Left lung (tissue), 10 donors: ENCODE data around the gene PLEKHA4. TPM values are rescaled to one million over a fixed set of nuclear protein-coding genes. Genes with fewer than 3 reads are reported as not detected.
"Not testable (repeated sequence)": the region's sequence is repeated elsewhere in the genome, so short reads cannot be mapped to it uniquely, and the experiment has no call there.

ENCODE experiments used
- ATAC-seq: fragments of 200-7000 bp; cut with Tn5 transposase; one replicate; pipeline ENCODE4 v1.9.1; 2020; ENCODE audit warnings: moderate library complexity
- DNase-seq, 4 donors: peaks; one replicate each; pipeline ENCODE4 v3.0.0-alpha.2; 2013 to 2020
- H3K27ac ChIP-seq, 2 donors: fragments of 200-600 bp; sonication (generic) in 1 of 2; one replicate each; pipeline versions ENCODE4 v1.5.0 to v1.8.0; 2020 to 2021
- H3K27me3 ChIP-seq, 2 donors: fragments of 200-600 bp; sonication (generic) in 1 of 2; one replicate each; pipeline versions ENCODE4 v1.5.0 to v1.8.0; 2020 to 2021
- H3K36me3 ChIP-seq, 2 donors: fragments of 200-600 bp; sonication (generic) in 1 of 2; one replicate each; pipeline versions ENCODE4 v1.5.0 to v1.8.0; 2020 to 2021
- H3K4me1 ChIP-seq, 2 donors: fragments of 200-600 bp; one replicate each; pipeline ENCODE4 v1.8.0; 2021
- H3K4me3 ChIP-seq, 2 donors: fragments of 200-600 bp; sonication (generic) in 1 of 2; one replicate each; pipeline versions ENCODE4 v1.5.0 to v1.8.0; 2020 to 2021; ENCODE audit warnings: mild to moderate bottlenecking in 1 of 2
- H3K9me3 ChIP-seq, 2 donors: fragments of 200-600 bp; sonication (generic) in 1 of 2; one replicate each; pipeline versions ENCODE4 v1.5.0 to v1.8.0; 2020 to 2021
- intact Hi-C, 2 donors: fragments of 100-400 bp; cut with DNase I; formaldehyde crosslinking; loops; one replicate each; pipeline versions ENCODE4 v1.11.2 to v1.14.2; 2022
- polyA plus RNA-seq, 6 donors: library from polyadenylated mRNA; unstranded; fragments of 120-200 nt; gene quantifications; one replicate each; pipeline ENCODE4 v1.2.1, GENCODE V29; 2013; ENCODE audit not compliant: insufficient read length in 6 of 6
- total RNA-seq, 2 donors: library from RNA; stranded (reverse); fragmentation: NEBNext Ultra II Directional; extraction: Animal tissue kit (Norgen Biotek cat#: 25700); gene quantifications; one replicate each; pipeline ENCODE4 v1.2.1, GENCODE V29; 2021
- TF ChIP-seq, protein P1 (sequence below), 2 donors: fragments of 200-600 bp; sonication (generic) in 1 of 2; IDR thresholded peaks; one replicate each; pipeline versions ENCODE4 v1.5.0 to v1.8.0; 2021; ENCODE audit warnings: antibody characterized with exemption in 2 of 2
- donor health status: DM: no; HTN: yes; CAD: no.
- donor health status: DM: no; HTN: no; CAD: no.

PLEKHA4 gene
- total and polyA plus RNA-seq, 8 donors, result 14.4 to 37.3 (median 18.7) TPM

DNA sequence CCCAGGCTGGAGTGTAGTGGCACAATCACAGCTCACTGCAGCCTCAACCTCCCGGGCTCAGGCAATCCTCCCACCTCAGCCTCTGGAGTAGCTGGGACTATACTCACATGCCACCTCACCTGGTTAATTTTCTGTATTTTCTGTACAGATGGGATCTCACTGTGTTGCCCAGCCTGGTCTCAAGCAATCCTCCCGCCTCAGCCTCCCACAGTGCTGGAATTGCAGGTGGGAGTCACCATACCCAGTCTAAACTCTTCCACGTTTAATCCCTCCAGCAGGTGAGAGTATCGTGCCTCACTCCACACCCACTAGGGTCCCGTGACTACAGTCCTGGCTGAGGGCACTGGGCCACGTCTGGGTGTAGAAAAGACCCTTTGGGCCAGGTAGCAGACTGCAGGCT lies 74.1 kb downstream of the PLEKHA4 start:
- Histone ChIP-seq H3K36me3 (peaks cover 0 to under 1% of the 10 kb centered on the region in 2 donors), H3K4me3 (no peak overlapping the region), H3K27me3 (no peaks in the 10 kb centered on the region), H3K27ac (no peak overlapping the region), H3K4me1 (peaks cover 0 to 8% of the 10 kb centered on the region in 2 donors), H3K9me3 (no peaks in the 10 kb centered on the region)
- intact Hi-C loops, result loop anchor here (5.0 to 10.0 kb wide), 2 partner anchors 43 to 51 kb away; partner anchors contain the start of gene HSD17B14 (in 1 of the 2)
- DNase-seq, result no peak
- no peak for ATAC-seq
- TF ChIP-seq, protein P1, sequence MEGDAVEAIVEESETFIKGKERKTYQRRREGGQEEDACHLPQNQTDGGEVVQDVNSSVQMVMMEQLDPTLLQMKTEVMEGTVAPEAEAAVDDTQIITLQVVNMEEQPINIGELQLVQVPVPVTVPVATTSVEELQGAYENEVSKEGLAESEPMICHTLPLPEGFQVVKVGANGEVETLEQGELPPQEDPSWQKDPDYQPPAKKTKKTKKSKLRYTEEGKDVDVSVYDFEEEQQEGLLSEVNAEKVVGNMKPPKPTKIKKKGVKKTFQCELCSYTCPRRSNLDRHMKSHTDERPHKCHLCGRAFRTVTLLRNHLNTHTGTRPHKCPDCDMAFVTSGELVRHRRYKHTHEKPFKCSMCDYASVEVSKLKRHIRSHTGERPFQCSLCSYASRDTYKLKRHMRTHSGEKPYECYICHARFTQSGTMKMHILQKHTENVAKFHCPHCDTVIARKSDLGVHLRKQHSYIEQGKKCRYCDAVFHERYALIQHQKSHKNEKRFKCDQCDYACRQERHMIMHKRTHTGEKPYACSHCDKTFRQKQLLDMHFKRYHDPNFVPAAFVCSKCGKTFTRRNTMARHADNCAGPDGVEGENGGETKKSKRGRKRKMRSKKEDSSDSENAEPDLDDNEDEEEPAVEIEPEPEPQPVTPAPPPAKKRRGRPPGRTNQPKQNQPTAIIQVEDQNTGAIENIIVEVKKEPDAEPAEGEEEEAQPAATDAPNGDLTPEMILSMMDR (IDR thresholded peaks at IDR 0.05), result no peak

DNA sequence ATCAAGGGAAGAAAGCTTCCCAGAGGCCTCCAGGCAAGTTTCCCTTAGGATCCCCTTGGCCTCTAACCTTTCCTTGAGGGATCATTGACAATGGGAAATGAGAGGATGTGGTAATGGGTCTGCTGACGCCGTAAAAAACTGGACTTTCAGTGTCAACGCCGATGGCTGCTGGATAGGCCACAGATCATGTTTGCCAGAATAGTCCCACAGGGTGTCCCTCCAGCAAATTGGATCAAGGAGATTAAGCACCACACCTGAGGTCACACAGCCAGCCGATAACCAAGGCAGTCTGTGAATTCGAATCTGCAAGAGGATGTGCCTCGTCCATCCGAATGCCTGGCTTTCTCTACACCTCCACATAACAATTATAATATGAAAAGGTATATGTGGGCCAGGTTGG lies 75.1 kb downstream of the PLEKHA4 start:
- intact Hi-C loops, result loop anchor here (5.0 to 10.0 kb wide), 2 partner anchors 44 to 52 kb away; partner anchors contain the start of gene HSD17B14 (in 1 of the 2)
- Histone ChIP-seq H3K27ac (no peak overlapping the region), H3K4me3 (no peak overlapping the region), H3K27me3 (no peaks in the 10 kb centered on the region), H3K4me1 (peaks cover 0 to 8% of the 10 kb centered on the region in 2 donors), H3K36me3 (no peaks in the 10 kb centered on the region), H3K9me3 (no peaks in the 10 kb centered on the region)
- DNase-seq, result no peak
- no peak for ATAC-seq
- TF ChIP-seq, protein P1 (IDR thresholded peaks at IDR 0.05), result no peak

DNA sequence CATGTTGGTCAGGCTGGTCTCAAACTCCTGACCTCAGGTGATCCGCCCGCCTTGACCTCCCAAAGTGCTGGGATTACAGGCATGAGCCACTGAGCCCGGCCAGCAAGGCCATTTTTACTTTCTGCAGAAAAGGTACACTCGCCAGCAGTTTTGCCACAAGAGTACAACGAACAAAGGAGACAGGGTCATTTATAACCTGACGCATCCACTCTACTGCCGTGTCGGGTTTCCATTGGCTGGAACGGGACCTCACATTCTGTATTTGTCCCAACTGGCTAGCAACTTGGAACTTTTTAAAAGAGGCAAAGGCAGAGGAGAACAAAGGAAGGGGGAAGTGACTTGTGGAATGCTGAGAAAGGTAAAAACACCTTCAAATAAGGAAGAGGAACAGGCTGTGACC lies 81.1 kb downstream of the PLEKHA4 start:
- DNase-seq, H3K4me1 ChIP-seq, H3K27me3 ChIP-seq, H3K36me3 ChIP-seq, H3K9me3 ChIP-seq, H3K4me3 ChIP-seq, ATAC-seq, H3K27ac ChIP-seq, intact Hi-C loops: not testable (repeated sequence)

Other genes starting within 250 kb of the PLEKHA4 start
Only the 30 nearest of the 32 such genes appear.
- 10 to 100 TPM in 1 of 2 donors, 1 to 10 TPM in 1; 8.9 to 10.5 TPM for gene DBP, start 231.2 kb downstream of the PLEKHA4 start, total RNA-seq
- 10 to 100 TPM in 2 of 6 donors, 1 to 10 TPM in 4; 6.4 to 11.1 (median 9.5) TPM for gene DBP, start 231.2 kb downstream of the PLEKHA4 start, polyA plus RNA-seq
- gene CA11, start 222.4 kb downstream of the PLEKHA4 start, total RNA-seq, result 1 to 10 TPM; 3.6 to 3.9 TPM
- gene CA11, start 222.4 kb downstream of the PLEKHA4 start, polyA plus RNA-seq, result 1 to 10 TPM; 3.7 to 5.6 (median 5.0) TPM
- gene NTN5, start 195.6 kb downstream of the PLEKHA4 start, total RNA-seq, result under 1 TPM; 0.29 to 0.73 TPM
- gene NTN5, start 195.6 kb downstream of the PLEKHA4 start, polyA plus RNA-seq, result 1 to 10 TPM in 4 of 6 donors, under 1 TPM in 2; 0.66 to 1.4 (median 1.1) TPM
- gene FUT2, start 172.6 kb downstream of the PLEKHA4 start, total RNA-seq, result 1 to 10 TPM; 1.1 to 2.7 TPM
- gene FUT2, start 172.6 kb downstream of the PLEKHA4 start, polyA plus RNA-seq, result 1 to 10 TPM; 2.1 to 3.7 (median 2.8) TPM
- 1 to 10 TPM; 1.3 to 1.5 TPM for gene MAMSTR, start 148.9 kb downstream of the PLEKHA4 start, total RNA-seq
- gene MAMSTR, start 148.9 kb downstream of the PLEKHA4 start, polyA plus RNA-seq, result 1 to 10 TPM; 4.3 to 5.2 (median 4.6) TPM
- 10 to 100 TPM; 15.0 to 25.4 TPM for gene RASIP1, start 128.0 kb downstream of the PLEKHA4 start, total RNA-seq
- 10 to 100 TPM; 16.0 to 29.9 (median 23.8) TPM for gene RASIP1, start 128.0 kb downstream of the PLEKHA4 start, polyA plus RNA-seq
- 1 to 10 TPM in 1 of 2 donors, under 1 TPM in 1; 0.96 to 1.5 TPM for gene IZUMO1, start 121.7 kb downstream of the PLEKHA4 start, total RNA-seq
- gene IZUMO1, start 121.7 kb downstream of the PLEKHA4 start, polyA plus RNA-seq, result 1 to 10 TPM; 1.1 to 3.6 (median 1.8) TPM
- 1 to 10 TPM; 6.0 to 8.7 TPM for gene FUT1, start 116.0 kb downstream of the PLEKHA4 start, total RNA-seq
- gene FUT1, start 116.0 kb downstream of the PLEKHA4 start, polyA plus RNA-seq, result 1 to 10 TPM; 5.1 to 8.6 (median 6.5) TPM
- gene FGF21, start 113.1 kb downstream of the PLEKHA4 start, total RNA-seq, result not detected
- gene FGF21, start 113.1 kb downstream of the PLEKHA4 start, polyA plus RNA-seq, result not detected
- gene BCAT2, start 57.6 kb downstream of the PLEKHA4 start, total RNA-seq, result 10 to 100 TPM; 68.5 to 87.5 TPM
- gene BCAT2, start 57.6 kb downstream of the PLEKHA4 start, polyA plus RNA-seq, result 10 to 100 TPM; 37.0 to 50.1 (median 42.2) TPM
- 10 to 100 TPM; 10.1 to 20.3 TPM for gene HSD17B14, start 32.1 kb downstream of the PLEKHA4 start, total RNA-seq
- 10 to 100 TPM in 1 of 6 donors, 1 to 10 TPM in 5; 6.7 to 10.9 (median 8.6) TPM for gene HSD17B14, start 32.1 kb downstream of the PLEKHA4 start, polyA plus RNA-seq
- 10 to 100 TPM; 68.4 to 74.8 TPM for gene PPP1R15A, start 3.8 kb upstream of the PLEKHA4 start, total RNA-seq
- 100 to 1,000 TPM in 1 of 6 donors, 10 to 100 TPM in 5; 36.3 to 110 (median 58.4) TPM for gene PPP1R15A, start 3.8 kb upstream of the PLEKHA4 start, polyA plus RNA-seq
- 1 to 10 TPM in 1 of 2 donors, under 1 TPM in 1; 0.89 to 1.2 TPM for gene TULP2, start 30.1 kb upstream of the PLEKHA4 start, total RNA-seq
- 1 to 10 TPM in 3 of 6 donors, under 1 TPM in 3; 0.72 to 1.4 (median 1.1) TPM for gene TULP2, start 30.1 kb upstream of the PLEKHA4 start, polyA plus RNA-seq
- 100 to 1,000 TPM; 286 to 331 TPM for gene NUCB1, start 31.7 kb upstream of the PLEKHA4 start, total RNA-seq
- 100 to 1,000 TPM; 171 to 210 (median 192) TPM for gene NUCB1, start 31.7 kb upstream of the PLEKHA4 start, polyA plus RNA-seq
- gene DHDH, start 65.1 kb upstream of the PLEKHA4 start, total RNA-seq, result 1 to 10 TPM; 3.3 to 4.1 TPM
- 1 to 10 TPM in 5 of 6 donors, under 1 TPM in 1; 0.86 to 2.4 (median 1.8) TPM for gene DHDH, start 65.1 kb upstream of the PLEKHA4 start, polyA plus RNA-seq
- gene BAX, start 86.3 kb upstream of the PLEKHA4 start, total RNA-seq, result 100 to 1,000 TPM; 130 to 141 TPM
- 10 to 100 TPM; 47.7 to 69.7 (median 60.8) TPM for gene BAX, start 86.3 kb upstream of the PLEKHA4 start, polyA plus RNA-seq
- gene FTL, start 96.7 kb upstream of the PLEKHA4 start, total RNA-seq, result 1,000 to 10,000 TPM; 8,739 to 9,329 TPM
- 1,000 to 10,000 TPM; 1,119 to 1,450 (median 1,279) TPM for gene FTL, start 96.7 kb upstream of the PLEKHA4 start, polyA plus RNA-seq
- gene GYS1, start 124.7 kb upstream of the PLEKHA4 start, total RNA-seq, result 10 to 100 TPM; 42.5 to 49.0 TPM
- 10 to 100 TPM; 45.2 to 56.3 (median 50.0) TPM for gene GYS1, start 124.7 kb upstream of the PLEKHA4 start, polyA plus RNA-seq
- gene RUVBL2, start 125.3 kb upstream of the PLEKHA4 start, total RNA-seq, result 10 to 100 TPM; 46.6 to 66.6 TPM
- gene RUVBL2, start 125.3 kb upstream of the PLEKHA4 start, polyA plus RNA-seq, result 10 to 100 TPM; 67.9 to 83.7 (median 76.8) TPM
- not detected for gene LHB, start 148.5 kb upstream of the PLEKHA4 start, total RNA-seq
- gene LHB, start 148.5 kb upstream of the PLEKHA4 start, polyA plus RNA-seq, result under 1 TPM in 2 of 6 donors, not detected in 4; 0.31 to 0.57 TPM
- not detected for gene CGB3, start 155.7 kb upstream of the PLEKHA4 start, total RNA-seq
- gene CGB3, start 155.7 kb upstream of the PLEKHA4 start, polyA plus RNA-seq, result under 1 TPM in 1 of 6 donors, not detected in 5; 0.81 TPM
- gene CGB2, start 163.3 kb upstream of the PLEKHA4 start, total RNA-seq, result not detected
- not detected for gene CGB2, start 163.3 kb upstream of the PLEKHA4 start, polyA plus RNA-seq
- not detected for gene CGB1, start 168.3 kb upstream of the PLEKHA4 start, total RNA-seq
- not detected for gene CGB1, start 168.3 kb upstream of the PLEKHA4 start, polyA plus RNA-seq
- gene CGB5, start 175.2 kb upstream of the PLEKHA4 start, total RNA-seq, result under 1 TPM in 1 of 2 donors, not detected in 1; 0.50 TPM
- gene CGB5, start 175.2 kb upstream of the PLEKHA4 start, polyA plus RNA-seq, result not detected
- gene CGB8, start 180.5 kb upstream of the PLEKHA4 start, total RNA-seq, result not detected
- gene CGB8, start 180.5 kb upstream of the PLEKHA4 start, polyA plus RNA-seq, result under 1 TPM in 1 of 6 donors, not detected in 5; 0.89 TPM
- gene CGB7, start 189.1 kb upstream of the PLEKHA4 start, total RNA-seq, result under 1 TPM; 0.09 to 0.34 TPM
- gene CGB7, start 189.1 kb upstream of the PLEKHA4 start, polyA plus RNA-seq, result under 1 TPM; 0.11 to 0.69 (median 0.18) TPM
- gene NTF4, start 196.2 kb upstream of the PLEKHA4 start, total RNA-seq, result 1 to 10 TPM; 2.1 to 6.2 TPM
- 1 to 10 TPM in 2 of 6 donors, under 1 TPM in 4; 0.63 to 1.6 (median 0.78) TPM for gene NTF4, start 196.2 kb upstream of the PLEKHA4 start, polyA plus RNA-seq
- not detected for gene KCNA7, start 204.1 kb upstream of the PLEKHA4 start, total RNA-seq
- gene KCNA7, start 204.1 kb upstream of the PLEKHA4 start, polyA plus RNA-seq, result under 1 TPM in 5 of 6 donors, not detected in 1; 0.04 to 0.12 (median 0.06) TPM
- 100 to 1,000 TPM; 161 to 173 TPM for gene SNRNP70, start 216.8 kb upstream of the PLEKHA4 start, total RNA-seq
- gene SNRNP70, start 216.8 kb upstream of the PLEKHA4 start, polyA plus RNA-seq, result 100 to 1,000 TPM; 270 to 371 (median 354) TPM
- 1 to 10 TPM; 6.5 to 6.9 TPM for gene LIN7B, start 245.8 kb upstream of the PLEKHA4 start, total RNA-seq
- 10 to 100 TPM in 2 of 6 donors, 1 to 10 TPM in 4; 7.3 to 12.5 (median 9.2) TPM for gene LIN7B, start 245.8 kb upstream of the PLEKHA4 start, polyA plus RNA-seq